WERI-Rb-1 (cell line): ENCODE data around the gene MPLKIP.

Experiments used
- DNase-seq: peaks from one replicate; pipeline ENCODE4 v3.0.0-alpha.2; 2020
- H3K27ac ChIP-seq: fragments of 250-450 bp; sonication (Bioruptor Pico); 2 replicates; pipeline ENCODE4 v1.5.1; 2020; ENCODE audit warnings: mild to moderate bottlenecking, moderate library complexity
- H3K27me3 ChIP-seq: fragments of 250-450 bp; sonication (Bioruptor Pico); 2 replicates; pipeline ENCODE4 v1.5.1; 2021; ENCODE audit warnings: mild to moderate bottlenecking, low read depth, moderate library complexity; ENCODE audit not compliant: insufficient read depth, severe bottlenecking
- H3K36me3 ChIP-seq: fragments of 250-450 bp; sonication (Bioruptor Pico); 2 replicates; pipeline ENCODE4 v1.5.1; 2020; ENCODE audit warnings: mild to moderate bottlenecking, moderate library complexity
- H3K4me3 ChIP-seq: 2 replicates; pipeline ENCODE4 v1.5.1; 2011; ENCODE audit warnings: low read depth, mild to moderate bottlenecking, control low read depth, low read length
- H3K9me3 ChIP-seq: fragments of 250-450 bp; sonication (Bioruptor Pico); 2 replicates; pipeline ENCODE4 v1.5.1; 2021; ENCODE audit warnings: mild to moderate bottlenecking, moderate library complexity; ENCODE audit not compliant: severe bottlenecking
- CTCF ChIP-seq: IDR thresholded peaks from 2 replicates; pipeline ENCODE4 v1.5.1; 2011; ENCODE audit warnings: low read depth, mild to moderate bottlenecking, control low read depth, inconsistent platforms, low read length

Gene MPLKIP

DNA sequence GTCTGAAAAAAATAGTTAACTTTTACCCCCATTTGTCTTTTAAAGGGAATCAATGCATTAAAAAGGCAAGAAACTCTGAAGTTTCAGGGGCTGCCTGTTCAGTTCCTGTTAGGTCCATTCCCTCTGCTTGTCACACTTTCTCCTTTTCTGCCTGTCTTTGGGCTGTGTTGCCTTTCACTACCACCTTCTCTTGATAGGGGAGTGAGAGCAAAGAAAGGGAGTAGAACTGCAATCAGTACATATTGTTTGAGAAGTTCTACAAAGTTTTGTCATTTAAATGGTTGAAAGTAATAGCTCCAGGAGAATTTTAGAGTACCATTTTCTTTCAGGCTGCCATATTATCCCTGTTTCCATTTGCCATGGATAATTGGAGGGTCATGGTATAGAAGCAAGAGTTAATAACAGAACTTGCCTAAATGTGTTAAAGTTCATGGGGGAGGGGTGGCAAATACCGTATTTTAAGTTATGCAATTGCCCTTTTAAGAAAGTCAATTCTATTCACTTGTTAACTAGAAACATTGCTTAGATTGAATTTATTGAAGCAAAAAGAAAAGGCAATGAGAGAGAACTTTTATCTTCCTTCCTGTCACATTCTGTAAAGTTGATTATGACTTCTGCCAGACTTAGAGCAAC, 38.6 kb downstream of the MPLKIP start:
- no peaks in the 10 kb centered on the region for H3K27me3 ChIP-seq
- TF ChIP-seq CTCF, result no peak
- no peak for DNase-seq
- peaks cover 30% of the 10 kb centered on the region for H3K36me3 ChIP-seq
- no peak overlapping the region for H3K27ac ChIP-seq
- H3K9me3 ChIP-seq, result no peaks in the 10 kb centered on the region
- H3K4me3 ChIP-seq, result no peak overlapping the region

GRCh38 chr7:40095230-40095629, 39.2 kb downstream of the MPLKIP start:
- no peaks in the 10 kb centered on the region for H3K27me3 ChIP-seq
- H3K36me3 ChIP-seq, result peaks cover 34% of the 10 kb centered on the region
- DNase-seq, result no peak
- H3K4me3 ChIP-seq, result no peak overlapping the region
- no peaks in the 10 kb centered on the region for H3K9me3 ChIP-seq
- H3K27ac ChIP-seq, result no peak overlapping the region
- no peak for TF ChIP-seq CTCF

DNA sequence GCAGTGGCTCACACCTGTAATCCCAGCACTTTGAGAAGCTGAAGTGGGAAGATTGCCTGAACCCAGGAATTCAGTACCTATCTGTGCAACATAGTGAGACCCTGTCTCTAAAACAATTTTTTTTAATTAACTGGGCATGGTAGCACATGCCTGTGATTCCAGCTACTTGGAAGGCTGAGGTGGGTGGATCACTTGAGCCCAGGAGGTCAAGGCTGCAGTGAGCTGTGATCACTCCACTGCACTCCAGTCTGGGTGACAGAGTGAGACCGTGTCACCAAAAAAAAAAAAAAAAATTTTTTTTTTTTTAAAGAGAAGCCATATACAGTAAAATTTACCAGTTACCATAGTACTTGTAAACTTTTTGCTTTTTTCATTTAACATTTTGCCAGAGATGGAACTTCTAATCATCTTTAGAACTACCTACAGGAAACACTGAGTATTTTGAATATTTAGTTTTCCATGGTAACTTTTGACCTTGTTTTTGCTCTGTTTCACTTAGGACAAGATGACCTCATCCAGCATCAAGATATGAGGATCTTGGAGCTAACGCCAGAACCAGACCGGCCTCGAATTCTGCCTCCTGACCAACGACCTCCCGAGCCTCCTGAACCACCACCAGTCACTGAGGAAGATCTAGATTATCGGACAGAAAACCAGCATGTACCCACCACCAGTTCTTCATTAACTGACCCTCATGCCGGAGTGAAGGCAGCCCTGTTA, 40.6 kb downstream of the MPLKIP start:
- TF ChIP-seq CTCF, result no peak
- Histone ChIP-seq H3K9me3 (no peaks in the 10 kb centered on the region), H3K27ac (no peak overlapping the region), H3K27me3 (no peaks in the 10 kb centered on the region), H3K4me3 (no peak overlapping the region), H3K36me3 (peaks cover 47% of the 10 kb centered on the region)
- DNase-seq, result no peak

GRCh38 chr7:40092182-40092581, 42.2 kb downstream of the MPLKIP start:
- no peaks in the 10 kb centered on the region for H3K27me3 ChIP-seq
- TF ChIP-seq CTCF, result no peak
- H3K27ac ChIP-seq, result no peak overlapping the region
- no peaks in the 10 kb centered on the region for H3K9me3 ChIP-seq
- H3K4me3 ChIP-seq, result no peak overlapping the region
- DNase-seq, result no peak
- peaks cover 51% of the 10 kb centered on the region for H3K36me3 ChIP-seq

DNA sequence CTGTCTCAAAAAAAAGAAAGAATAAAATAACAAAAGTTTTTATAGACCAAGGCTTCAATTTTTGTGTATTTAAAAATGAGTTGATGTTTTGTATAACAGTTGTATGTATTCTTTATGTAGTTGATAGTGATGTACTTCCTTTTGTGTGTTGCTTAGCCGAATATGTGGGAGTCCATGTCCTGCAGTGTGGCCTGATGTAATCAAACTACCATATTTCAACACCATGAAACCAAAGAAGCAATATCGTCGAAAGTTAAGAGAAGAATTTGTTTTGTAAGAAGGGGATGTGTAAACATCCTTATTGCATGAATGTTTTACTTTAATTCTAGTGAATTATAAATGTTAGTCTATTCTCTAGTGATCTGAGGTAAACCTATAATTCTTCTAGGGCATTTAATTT, 56.6 kb downstream of the MPLKIP start:
- Histone ChIP-seq H3K36me3 (peaks cover 14% of the 10 kb centered on the region; the same call in 1 of the 2 replicates), H3K27ac (no peak overlapping the region), H3K27me3 (no peaks in the 10 kb centered on the region), H3K9me3 (no peaks in the 10 kb centered on the region), H3K4me3 (no peak overlapping the region)
- TF ChIP-seq CTCF, result no peak
- DNase-seq, result no peak
